Bladder microvascular endothelial cell (primary cell): ENCODE data around the gene PIP. TPM values are rescaled to one million over a fixed set of nuclear protein-coding genes. Genes with fewer than 3 reads are reported as not detected.

Experiments
- total RNA-seq: library from RNA; depleted of rRNA; stranded (reverse); fragments of >200 nt; gene quantifications from 2 replicates; pipeline ENCODE4 v1.2.3, GENCODE V29; 2014

The PIP gene, protein sequence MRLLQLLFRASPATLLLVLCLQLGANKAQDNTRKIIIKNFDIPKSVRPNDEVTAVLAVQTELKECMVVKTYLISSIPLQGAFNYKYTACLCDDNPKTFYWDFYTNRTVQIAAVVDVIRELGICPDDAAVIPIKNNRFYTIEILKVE
- not detected in 2 replicates for total RNA-seq

DNA sequence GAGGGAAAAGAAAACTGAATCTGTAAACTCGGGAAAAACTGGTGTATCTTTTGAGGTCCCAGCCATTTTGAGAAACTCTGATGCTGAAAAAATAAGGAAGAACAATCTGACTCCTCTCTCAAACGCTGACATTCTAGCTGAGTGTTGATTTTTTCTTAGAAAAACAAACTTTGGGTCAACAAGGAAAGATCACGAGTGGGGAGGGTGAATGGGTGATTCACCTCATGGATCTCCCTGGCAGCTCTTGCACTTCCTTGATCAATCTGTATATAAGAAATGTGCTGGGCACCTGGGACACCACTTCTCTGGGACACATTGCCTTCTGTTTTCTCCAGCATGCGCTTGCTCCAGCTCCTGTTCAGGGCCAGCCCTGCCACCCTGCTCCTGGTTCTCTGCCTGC is at the start of gene PIP:
Gene PIP, plus strand, starts transcription at position 297 of the 400 bp plus-strand sequence. Its CDS starts 40 bp downstream, at position 337.

DNA sequence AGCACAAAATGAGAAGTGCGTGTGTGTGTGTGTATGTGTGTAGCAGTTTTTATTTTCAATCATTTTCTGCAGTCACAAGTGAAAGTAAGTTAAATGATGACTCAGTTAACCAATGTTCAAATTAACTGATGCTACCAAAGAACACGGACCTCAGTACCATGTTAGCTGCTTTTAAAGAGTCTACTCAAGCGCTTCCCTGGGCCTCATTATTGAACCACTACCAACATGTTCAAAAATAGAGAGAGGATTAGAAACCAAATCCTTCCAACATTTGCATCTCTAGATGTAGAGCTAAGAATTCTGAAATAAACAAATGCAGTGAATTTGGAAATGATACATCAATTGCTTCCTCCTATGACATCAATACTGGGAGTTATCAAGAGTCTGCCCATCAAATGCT is 51.1 kb downstream of the PIP start, which contains the start of gene TAS2R39:
Gene TAS2R39, plus strand, starts transcription at position 396 of the 400 bp plus-strand sequence. Its CDS starts 0 bp downstream, at position 396.

Other genes starting within 250 kb of the PIP start
- gene TRPV6, start 246.3 kb upstream of the PIP start, total RNA-seq, result not detected in 2 replicates
- not detected in 2 replicates for gene TRPV5, start 198.3 kb upstream of the PIP start, total RNA-seq
- not detected in 2 replicates for gene LLCFC1, start 192.6 kb upstream of the PIP start, total RNA-seq
- gene KEL, start 169.7 kb upstream of the PIP start, total RNA-seq, result under 0.01 TPM in 1 of 2 replicates, not detected in the other
- gene OR9A2, start 104.9 kb upstream of the PIP start, total RNA-seq, result 0.06 TPM in 1 of 2 replicates, not detected in the other
- gene OR6V1, start 79.7 kb upstream of the PIP start, total RNA-seq, result not detected in 2 replicates
- gene TAS2R39, start 51.3 kb downstream of the PIP start, total RNA-seq, result not detected in 2 replicates
- not detected in 2 replicates for gene TAS2R40, start 90.0 kb downstream of the PIP start, total RNA-seq
- gene GSTK1, start 131.4 kb downstream of the PIP start, total RNA-seq, result 66.7 and 80.7 TPM in 2 replicates
- 0.19 TPM in 1 of 2 replicates, not detected in the other for gene TMEM139, start 152.9 kb downstream of the PIP start, total RNA-seq
- gene CASP2, start 156.3 kb downstream of the PIP start, total RNA-seq, result 13.4 and 36.1 TPM in 2 replicates
- not detected in 2 replicates for gene CLCN1, start 184.0 kb downstream of the PIP start, total RNA-seq
- 0.44 and 0.49 TPM in 2 replicates for gene FAM131B, start 230.6 kb downstream of the PIP start, total RNA-seq
- 18.3 and 64.6 TPM in 2 replicates for gene ZYX, start 249.3 kb downstream of the PIP start, total RNA-seq